H1 (cell line): ENCODE measurements around the gene CTF1. TPM values are rescaled to one million over a fixed set of nuclear protein-coding genes. Genes with fewer than 3 reads are reported as not detected.

Experiments used
- ASH2L ChIP-seq: fragments of 200-600, 300-600 bp; sonication (generic); IDR thresholded peaks from one replicate; pipeline ENCODE4 v1.7.1; 2017; ENCODE audit warnings: low read length
- ATF2 ChIP-seq: IDR thresholded peaks from 2 replicates; pipeline ENCODE4 v1.6.1; 2012; ENCODE audit warnings: low read length, inconsistent platforms
- ATF3 ChIP-seq: IDR thresholded peaks from 2 replicates; pipeline ENCODE4 v1.6.1; 2011; ENCODE audit warnings: low read depth, mild to moderate bottlenecking, low read length; ENCODE audit not compliant: insufficient read depth
- CHD2 ChIP-seq: IDR thresholded peaks from 2 replicates; pipeline ENCODE4 v1.6.1; 2012; ENCODE audit warnings: low read length, improper control_type of control experiment
- CREB1 ChIP-seq: IDR thresholded peaks from 2 replicates; pipeline ENCODE4 v1.6.1; 2012; ENCODE audit warnings: inconsistent platforms
- CTCF ChIP-seq, 3 experiments: IDR thresholded peaks; 1 replicate in 2 of 3; 2 replicates in 1 of 3; pipeline versions ENCODE4 v1.5.1 to v1.6.1; 2011; ENCODE audit warnings: low read length in 3 of 3, mild to moderate bottlenecking in 3 of 3, inconsistent platforms in 2 of 3, low read depth in 1 of 3, moderate library complexity in 1 of 3; ENCODE audit not compliant: insufficient read depth in 1 of 3; ENCODE audit errors: control extremely low read depth in 1 of 3
- EGR1 ChIP-seq: IDR thresholded peaks from 2 replicates; pipeline ENCODE4 v1.6.1; 2011; ENCODE audit warnings: low read depth, low read length, borderline replicate concordance
- EP300 ChIP-seq, 2 experiments: IDR thresholded peaks; 1 replicate in 1 of 2; 2 replicates in 1 of 2; pipeline ENCODE4 v1.6.1; 2011 to 2012; ENCODE audit warnings: low read depth in 2 of 2, low read length in 2 of 2, mild to moderate bottlenecking in 2 of 2, borderline replicate concordance in 1 of 2, inconsistent platforms in 1 of 2, moderate library complexity in 1 of 2
- FOSL1 ChIP-seq: IDR thresholded peaks from 2 replicates; pipeline ENCODE4 v1.6.1; 2011; ENCODE audit warnings: mild to moderate bottlenecking, low read depth, low read length, moderate library complexity; ENCODE audit not compliant: insufficient read depth
- KDM1A ChIP-seq: fragments of 200-600, 300-600 bp; sonication (generic); IDR thresholded peaks from 2 replicates; pipeline ENCODE4 v1.7.1; 2016; ENCODE audit warnings: mild to moderate bottlenecking, low read length, borderline replicate concordance
- POU5F1 ChIP-seq: IDR thresholded peaks from 2 replicates; pipeline ENCODE4 v1.6.1; 2011; ENCODE audit warnings: low read depth, mild to moderate bottlenecking, low read length, moderate library complexity
- RFX5 ChIP-seq: IDR thresholded peaks from 2 replicates; pipeline ENCODE4 v1.6.1; 2011; ENCODE audit warnings: low read depth, low read length, improper control_type of control experiment, borderline replicate concordance
- RXRA ChIP-seq: IDR thresholded peaks from 2 replicates; pipeline ENCODE4 v1.6.1; 2011; ENCODE audit warnings: low read depth, mild to moderate bottlenecking, low read length, moderate library complexity; ENCODE audit not compliant: insufficient read depth
- SAP30 ChIP-seq: fragments of 300-600 bp; sonication (generic); IDR thresholded peaks from 2 replicates; pipeline ENCODE4 v1.7.1; 2012; ENCODE audit warnings: low read length, moderate library complexity, mild to moderate bottlenecking, inconsistent platforms; ENCODE audit not compliant: insufficient read depth, insufficient replicate concordance
- SP1 ChIP-seq: IDR thresholded peaks from 2 replicates; pipeline ENCODE4 v1.6.1; 2011; ENCODE audit warnings: low read depth, low read length
- SP2 ChIP-seq: IDR thresholded peaks from 2 replicates; pipeline ENCODE4 v1.6.1; 2012; ENCODE audit warnings: mild to moderate bottlenecking, low read length, inconsistent platforms
- SP4 ChIP-seq: IDR thresholded peaks from 2 replicates; pipeline ENCODE4 v1.6.1; 2012; ENCODE audit warnings: low read length, inconsistent platforms
- SRF ChIP-seq: IDR thresholded peaks from 2 replicates; pipeline ENCODE4 v1.6.1; 2011; ENCODE audit warnings: mild to moderate bottlenecking, low read depth, low read length, moderate library complexity
- TAF7 ChIP-seq: optimal IDR thresholded peaks from 2 replicates; pipeline ENCODE3; 2011; ENCODE audit warnings: low read depth, mild to moderate bottlenecking, inconsistent platforms, low read length, moderate library complexity, borderline replicate concordance
- TEAD4 ChIP-seq: IDR thresholded peaks from 2 replicates; pipeline ENCODE4 v1.6.1; 2012; ENCODE audit warnings: low read depth, low read length, inconsistent platforms, mixed read lengths
- polyA plus RNA-seq, 7 experiments: library from polyadenylated mRNA; depleted of rRNA in 3 of 7; stranded (reverse) in 5 of 7; unstranded in 2 of 7; fragments of >200 nt in 5 of 7; fragments of 200-250 nt in 2 of 7; gene quantifications; 1 replicate in 5 of 7; 2 replicates in 1 of 7; 4 replicates in 1 of 7; pipeline versions ENCODE4 v1.2.1 to v1.2.3, GENCODE V29; 2011 to 2013; ENCODE audit warnings: missing spikeins in 2 of 7, mixed read lengths in 2 of 7
- total RNA-seq: library from RNA; stranded (reverse); fragmentation: NEBNext Ultra II Directional; extraction: Animal tissue kit (Norgen Biotek cat#: 25700); gene quantifications from 2 replicates; pipeline ENCODE4 v1.2.1, GENCODE V29; 2021

Gene CTF1
- total and polyA plus RNA-seq, 2 of the 8 experiments (the other 6 are each of a cell fraction or from before 2014, with no cell fraction given), result 0.97 to 3.4 TPM

- TF ChIP-seq RXRA, result no peak
- TF ChIP-seq CREB1, result peak; percentile 55; the same call in 1 of the 2 replicates
- TF ChIP-seq KDM1A, result no peak
- no peak for TF ChIP-seq SP2
- peak; percentile 84 to 97 (median 93) for TF ChIP-seq CTCF (IDR thresholded peaks at IDR 0.05; ENCODE audit: control extremely low read depth in 1 of 3, insufficient read depth in 1 of 3, low read depth in 1 of 3, low read length in 3 of 3)
- no peak; a peak in 1 of 3 replicates for TF ChIP-seq EP300 (IDR thresholded peaks at IDR 0.05; ENCODE audit: borderline replicate concordance in 1 of 2, low read depth in 2 of 2, low read length in 2 of 2)
- TF ChIP-seq ASH2L, result peak; percentile 36
- TF ChIP-seq EGR1, result no peak
- no peak for TF ChIP-seq TAF7
- TF ChIP-seq FOSL1, result no peak
- TF ChIP-seq ATF3, result no peak
- TF ChIP-seq SP4, result no peak
- TF ChIP-seq ATF2, result no peak
- TF ChIP-seq SAP30, result no peak
- no peak for TF ChIP-seq POU5F1
- no peak for TF ChIP-seq SRF
- TF ChIP-seq CHD2, result no peak
- TF ChIP-seq RFX5, result no peak
- TF ChIP-seq SP1, result no peak
- TF ChIP-seq TEAD4, result no peak
These were observed 45.4 kb downstream of the CTF1 start (continued) for GRCh38 chr16:30941600-30942425.
